ENCODE data around the gene PRMT7.

Gene PRMT7

GRCh38 chr16:68378436-68379415 is 67.9 kb downstream of the PRMT7 start:
- no peak overlapping the region for H3K4me2 ChIP-seq (ENCODE audit: low read depth, low read length, poor library complexity, severe bottlenecking)
- H3K9me2 ChIP-seq (replicated peaks; ENCODE audit: insufficient read depth, low read length), result no peaks in the 10 kb centered on the region
- no peaks in the 10 kb centered on the region for H3K9me3 ChIP-seq (ENCODE audit: insufficient read depth, low read length)
- no peak overlapping the region for H2AFZ ChIP-seq (ENCODE audit: low read depth, low read length, severe bottlenecking)
- H4K20me1 ChIP-seq (ENCODE audit: low read depth, low read length), result no peaks in the 10 kb centered on the region
- TF ChIP-seq CTCF (IDR thresholded peaks at IDR 0.05; ENCODE audit: insufficient read depth, low read length, poor library complexity, severe bottlenecking), result no peak
- TF ChIP-seq EZH2phosphoT487 (conservative IDR thresholded peaks at IDR 0.05; ENCODE audit: low read length), result no peak
- no peaks in the 10 kb centered on the region for H3K79me2 ChIP-seq (ENCODE audit: insufficient read depth, low read length)
- H3K9ac ChIP-seq (ENCODE audit: low read length), result no peak overlapping the region
- H3K27me3 ChIP-seq (ENCODE audit: low read length), result no peaks in the 10 kb centered on the region
- H3K27ac ChIP-seq (ENCODE audit: low read depth, low read length), result no peak overlapping the region
- H3K4me3 ChIP-seq (ENCODE audit: insufficient read depth, low read length, poor library complexity, severe bottlenecking), result no peak overlapping the region
- H3F3A ChIP-seq (ENCODE audit: insufficient read depth), result no peaks in the 10 kb centered on the region
- no peaks in the 10 kb centered on the region for H3K36me3 ChIP-seq (ENCODE audit: low read length)

- no peaks in the 10 kb centered on the region for H4K20me1 ChIP-seq (ENCODE audit: low read depth, low read length)
- H3K27ac ChIP-seq (ENCODE audit: low read depth, low read length), result no peak overlapping the region
- H3K9ac ChIP-seq (ENCODE audit: low read length), result no peak overlapping the region
- no peaks in the 10 kb centered on the region for H3F3A ChIP-seq (ENCODE audit: insufficient read depth)
- no peaks in the 10 kb centered on the region for H3K36me3 ChIP-seq (ENCODE audit: low read length)
- no peaks in the 10 kb centered on the region for H3K9me3 ChIP-seq (ENCODE audit: insufficient read depth, low read length)
- no peaks in the 10 kb centered on the region for H3K9me2 ChIP-seq (replicated peaks; ENCODE audit: insufficient read depth, low read length)
- H3K4me3 ChIP-seq (ENCODE audit: insufficient read depth, low read length, poor library complexity, severe bottlenecking), result no peak overlapping the region
- TF ChIP-seq CTCF (IDR thresholded peaks at IDR 0.05; ENCODE audit: insufficient read depth, low read length, poor library complexity, severe bottlenecking) (no peak), EZH2phosphoT487 (conservative IDR thresholded peaks at IDR 0.05; ENCODE audit: low read length) (no peak)
- no peak overlapping the region for H2AFZ ChIP-seq (ENCODE audit: low read depth, low read length, severe bottlenecking)
- H3K27me3 ChIP-seq (ENCODE audit: low read length), result no peaks in the 10 kb centered on the region
- H3K79me2 ChIP-seq (ENCODE audit: insufficient read depth, low read length), result no peaks in the 10 kb centered on the region
- no peak overlapping the region for H3K4me2 ChIP-seq (ENCODE audit: low read depth, low read length, poor library complexity, severe bottlenecking)
Observed at GRCh38 chr16:68379472-68380347, 68.9 kb downstream of the PRMT7 start.

- TF ChIP-seq EZH2phosphoT487 (conservative IDR thresholded peaks at IDR 0.05; ENCODE audit: low read length), result no peak
- no peak for TF ChIP-seq CTCF (IDR thresholded peaks at IDR 0.05; ENCODE audit: insufficient read depth, low read length, poor library complexity, severe bottlenecking)
- Histone ChIP-seq H3K9ac (ENCODE audit: low read length) (no peak overlapping the region), H3K27me3 (ENCODE audit: low read length) (no peaks in the 10 kb centered on the region), H3F3A (ENCODE audit: insufficient read depth) (no peaks in the 10 kb centered on the region), H3K9me3 (ENCODE audit: insufficient read depth, low read length) (no peaks in the 10 kb centered on the region), H3K27ac (ENCODE audit: low read depth, low read length) (no peak overlapping the region), H3K4me2 (ENCODE audit: low read depth, low read length, poor library complexity, severe bottlenecking) (no peak overlapping the region), H3K9me2 (replicated peaks; ENCODE audit: insufficient read depth, low read length) (no peaks in the 10 kb centered on the region), H4K20me1 (ENCODE audit: low read depth, low read length) (no peaks in the 10 kb centered on the region), H2AFZ (ENCODE audit: low read depth, low read length, severe bottlenecking) (no peak overlapping the region), H3K36me3 (ENCODE audit: low read length) (no peaks in the 10 kb centered on the region), H3K79me2 (ENCODE audit: insufficient read depth, low read length) (no peaks in the 10 kb centered on the region), H3K4me3 (ENCODE audit: insufficient read depth, low read length, poor library complexity, severe bottlenecking) (no peak overlapping the region)
Observed at GRCh38 chr16:68380348-68380670, 69.5 kb downstream of the PRMT7 start.
